Neuronal stem cell (in vitro differentiated cells): Measurements from ENCODE around the gene CDC45.
A peak's percentile ranks its signal among the peaks of the same experiment; 100 is the strongest.

Experiments used
- DNase-seq: peaks from one replicate; pipeline ENCODE4 v3.0.0-alpha.2; 2013; ENCODE audit warnings: low spot score
- H2AFZ ChIP-seq: one replicate; pipeline ENCODE4 v1.6.1; 2013; ENCODE audit warnings: mild to moderate bottlenecking, low read length, inconsistent platforms
- H2AK5ac ChIP-seq: 2 replicates; pipeline ENCODE4 v1.6.1; 2013; ENCODE audit warnings: low read depth, mild to moderate bottlenecking, inconsistent platforms, low read length, moderate library complexity, mixed read lengths
- H2BK120ac ChIP-seq: 2 replicates; pipeline ENCODE4 v1.6.1; 2013; ENCODE audit warnings: low read depth, mild to moderate bottlenecking, inconsistent platforms, low read length, moderate library complexity, mixed read lengths
- H2BK12ac ChIP-seq: one replicate; pipeline ENCODE4 v1.6.1; 2013; ENCODE audit warnings: low read length, inconsistent platforms
- H2BK15ac ChIP-seq: 2 replicates; pipeline ENCODE4 v1.6.1; 2013; ENCODE audit warnings: mild to moderate bottlenecking, low read length, inconsistent platforms, mixed read lengths
- H2BK5ac ChIP-seq: one replicate; pipeline ENCODE4 v1.6.1; 2013; ENCODE audit warnings: inconsistent platforms, mild to moderate bottlenecking, low read length, moderate library complexity
- H3K14ac ChIP-seq: one replicate; pipeline ENCODE4 v1.6.1; 2013; ENCODE audit warnings: low read length, inconsistent platforms
- H3K18ac ChIP-seq: 2 replicates; pipeline ENCODE4 v1.6.1; 2013; ENCODE audit warnings: low read length, inconsistent platforms
- H3K23ac ChIP-seq: 2 replicates; pipeline ENCODE4 v1.6.1; 2013; ENCODE audit warnings: low read depth, mild to moderate bottlenecking, mixed read lengths, low read length, inconsistent platforms; ENCODE audit not compliant: poor library complexity
- H3K27ac ChIP-seq: replicated peaks from 3 replicates; pipeline ENCODE4 v1.5.1; 2013; ENCODE audit warnings: low read length, inconsistent platforms
- H3K27me3 ChIP-seq, 3 experiments: 2 replicates each; pipeline ENCODE4 v1.6.1; 2013; ENCODE audit warnings: low read length in 3 of 3, mild to moderate bottlenecking in 2 of 3, inconsistent platforms in 1 of 3, low read depth in 1 of 3, mixed read lengths in 1 of 3, moderate library complexity in 1 of 3; ENCODE audit not compliant: control insufficient read depth in 3 of 3, insufficient read depth in 3 of 3
- H3K36me3 ChIP-seq, 2 donors: replicated peaks in 1 of 2; 2 replicates each; pipeline ENCODE4 v1.6.1; 2013; ENCODE audit warnings: low read length in 2 of 2; ENCODE audit not compliant: control insufficient read depth in 2 of 2, insufficient read depth in 2 of 2
- H3K4ac ChIP-seq: 2 replicates; pipeline ENCODE4 v1.6.1; 2013; ENCODE audit warnings: inconsistent platforms, mild to moderate bottlenecking, low read length, moderate library complexity
- H3K4me1 ChIP-seq, 2 donors: 1 replicate in 1 of 2; 2 replicates in 1 of 2; pipeline ENCODE4 v1.6.1; 2013; ENCODE audit warnings: low read length in 2 of 2, low read depth in 1 of 2; ENCODE audit not compliant: control insufficient read depth in 2 of 2, insufficient read depth in 1 of 2
- H3K4me2 ChIP-seq: one replicate; pipeline ENCODE4 v1.6.1; 2013; ENCODE audit warnings: mild to moderate bottlenecking, low read length, inconsistent platforms; ENCODE audit not compliant: insufficient read depth, poor library complexity, severe bottlenecking
- H3K4me3 ChIP-seq, 2 donors: 2 replicates each; pipeline ENCODE4 v1.5.1; 2013; ENCODE audit warnings: low read length in 2 of 2, mild to moderate bottlenecking in 2 of 2, inconsistent platforms in 1 of 2, moderate library complexity in 1 of 2
- H3K79me1 ChIP-seq: one replicate; pipeline ENCODE4 v1.6.1; 2013; ENCODE audit warnings: low read depth, mild to moderate bottlenecking, inconsistent platforms, low read length, moderate library complexity
- H3K9ac ChIP-seq: one replicate; pipeline ENCODE4 v1.6.1; 2013; ENCODE audit warnings: mild to moderate bottlenecking, low read depth, low read length, inconsistent platforms; ENCODE audit not compliant: poor library complexity
- H3K9me3 ChIP-seq, 2 donors: replicated peaks in 1 of 2; 2 replicates each; pipeline versions ENCODE3 to v1.6.1; 2013; ENCODE audit warnings: low read length in 2 of 2, mild to moderate bottlenecking in 2 of 2, inconsistent platforms in 1 of 2, low read depth in 1 of 2, mixed read lengths in 1 of 2, moderate library complexity in 1 of 2; ENCODE audit not compliant: control insufficient read depth in 2 of 2, insufficient read depth in 1 of 2
- H4K8ac ChIP-seq: one replicate; pipeline ENCODE4 v1.6.1; 2013; ENCODE audit warnings: low read depth, mild to moderate bottlenecking, inconsistent platforms, low read length, moderate library complexity
- H4K91ac ChIP-seq: one replicate; pipeline ENCODE4 v1.6.1; 2013; ENCODE audit warnings: low read length, low read depth, mild to moderate bottlenecking, inconsistent platforms; ENCODE audit not compliant: poor library complexity
- WGBS, 2 donors: extraction: QIAGEN DNeasy Blood & Tissue Kit; methylation state at CpG; one replicate each; pipeline ENCODE4 v1.1.7; 2013; ENCODE audit warnings: missing lambda C conversion rate in 2 of 2, mixed read lengths in 1 of 2; ENCODE audit not compliant: insufficient read length in 2 of 2, insufficient replicate concordance in 1 of 2; ENCODE audit errors: extremely low coverage in 2 of 2; 5-methylcytosine and 5-hydroxymethylcytosine counted together

CDC45 gene

GRCh38 chr22:19503367-19503766 lies 23.6 kb downstream of the CDC45 start:
- Histone ChIP-seq H3K4me1 (no peaks in the 10 kb centered on the region), H3K9me3 (no peaks in the 10 kb centered on the region), H2BK120ac (no peak overlapping the region), H2BK5ac (no peak overlapping the region), H2AK5ac (no peak overlapping the region), H4K8ac (no peak overlapping the region), H3K79me1 (peaks cover 6% of the 10 kb centered on the region), H3K18ac (no peak overlapping the region), H2AFZ (no peak overlapping the region), H3K36me3 (peaks cover 27 to 87% of the 10 kb centered on the region in 2 donors), H2BK12ac (no peak overlapping the region), H3K27ac (no peak overlapping the region), H3K9ac (no peak overlapping the region), H2BK15ac (no peak overlapping the region), H4K91ac (no peak overlapping the region), H3K27me3 (no peaks in the 10 kb centered on the region), H3K4me2 (no peak overlapping the region), H3K14ac (no peak overlapping the region), H3K4me3 (no peak overlapping the region), H3K4ac (no peak overlapping the region), H3K23ac (no peak overlapping the region)
- no CpG with 5 or more reads among the region's 7 CpGs for WGBS, 2 donors
- no peak for DNase-seq

- H2AFZ ChIP-seq: no peak overlapping the region
- H3K79me1 ChIP-seq: peaks cover 6% of the 10 kb centered on the region
- H2BK5ac ChIP-seq: no peak overlapping the region
- H2BK15ac ChIP-seq: no peak overlapping the region
- no peak overlapping the region for H3K4me3 ChIP-seq
- H2AK5ac ChIP-seq: no peak overlapping the region
- H3K9ac ChIP-seq: no peak overlapping the region
- H4K91ac ChIP-seq: no peak overlapping the region
- H3K36me3 ChIP-seq: peaks cover 29 to 87% of the 10 kb centered on the region in 2 donors
- WGBS, 2 donors: no CpG with 5 or more reads among the region's 9 CpGs
- no peak for DNase-seq
- H2BK120ac ChIP-seq: no peak overlapping the region
- no peaks in the 10 kb centered on the region for H3K27me3 ChIP-seq
- no peak overlapping the region for H3K4ac ChIP-seq
- H2BK12ac ChIP-seq: no peak overlapping the region
- no peak overlapping the region for H3K4me2 ChIP-seq
- no peaks in the 10 kb centered on the region for H3K4me1 ChIP-seq
- no peak overlapping the region for H3K18ac ChIP-seq
- H3K27ac ChIP-seq: no peak overlapping the region
- no peak overlapping the region for H3K23ac ChIP-seq
- no peak overlapping the region for H3K14ac ChIP-seq
- no peak overlapping the region for H4K8ac ChIP-seq
- H3K9me3 ChIP-seq: no peaks in the 10 kb centered on the region
Observed at GRCh38 chr22:19503869-19504268, 24.1 kb downstream of the CDC45 start.

GRCh38 chr22:19504900-19505734 lies 25.4 kb downstream of the CDC45 start:
- no peak overlapping the region for H2BK120ac ChIP-seq
- no peak overlapping the region for H2BK12ac ChIP-seq
- H2AFZ ChIP-seq: no peak overlapping the region
- no peak overlapping the region for H2AK5ac ChIP-seq
- H3K23ac ChIP-seq: peak overlapping the region; percentile 82
- no peaks in the 10 kb centered on the region for H3K27me3 ChIP-seq
- H3K27ac ChIP-seq: no peak overlapping the region
- H3K9ac ChIP-seq: no peak overlapping the region
- H3K4me3 ChIP-seq: no peak overlapping the region
- no peaks in the 10 kb centered on the region for H3K9me3 ChIP-seq
- no peak overlapping the region for H2BK15ac ChIP-seq
- H4K91ac ChIP-seq: no peak overlapping the region
- peak overlapping the region; percentile 50 for H3K14ac ChIP-seq
- H4K8ac ChIP-seq: no peak overlapping the region
- no peak for DNase-seq
- peaks cover 29 to 87% of the 10 kb centered on the region in 2 donors for H3K36me3 ChIP-seq
- no peaks in the 10 kb centered on the region for H3K4me1 ChIP-seq
- H3K79me1 ChIP-seq: peaks cover 5% of the 10 kb centered on the region
- peak overlapping the region; percentile 71 for H2BK5ac ChIP-seq
- H3K18ac ChIP-seq: no peak overlapping the region
- no peak overlapping the region for H3K4me2 ChIP-seq
- no CpG with 5 or more reads among the region's 18 CpGs for WGBS, 2 donors
- H3K4ac ChIP-seq: no peak overlapping the region

- Histone ChIP-seq H3K14ac (peak overlapping the region; percentile 50), H3K27me3 (no peaks in the 10 kb centered on the region), H2BK120ac (no peak overlapping the region), H4K91ac (no peak overlapping the region), H3K36me3 (peaks cover 29 to 87% of the 10 kb centered on the region in 2 donors), H2BK15ac (no peak overlapping the region), H2BK5ac (peak overlapping the region; percentile 71), H3K4me2 (no peak overlapping the region), H2AFZ (no peak overlapping the region), H4K8ac (no peak overlapping the region), H3K79me1 (peaks cover 5% of the 10 kb centered on the region), H3K4me3 (no peak overlapping the region), H3K4me1 (no peaks in the 10 kb centered on the region), H2BK12ac (peak overlapping the region; percentile 18), H3K4ac (no peak overlapping the region), H2AK5ac (no peak overlapping the region), H3K23ac (peak overlapping the region; percentile 82), H3K9ac (peak overlapping the region; percentile 68), H3K27ac (no peak overlapping the region), H3K9me3 (no peaks in the 10 kb centered on the region), H3K18ac (peak overlapping the region; percentile 25)
- no peak for DNase-seq
- WGBS, 2 donors: no CpG with 5 or more reads among the region's 5 CpGs
Observed at GRCh38 chr22:19505735-19506126, 26.0 kb downstream of the CDC45 start.
